Stomach (tissue), 9 donors: Measurements from ENCODE around the gene TRPM3. TPM values are rescaled to one million over a fixed set of nuclear protein-coding genes. Genes with fewer than 3 reads are reported as not detected.
"Not testable (repeated sequence)": the region's sequence is repeated elsewhere in the genome, so short reads cannot be mapped to it uniquely, and the experiment has no call there.

Experiments
- DNase-seq, 2 donors: peaks; one replicate each; pipeline versions ENCODE4 v3.0.0 to v3.0.0-alpha.2; 2013 to 2019
- H3K27ac ChIP-seq, 5 donors: fragments of 200-600 bp in 4 of 5; sonication (generic) in 4 of 5; one replicate each; pipeline ENCODE4 v1.5.1; 2013 to 2019; ENCODE audit warnings: mild to moderate bottlenecking in 1 of 5, moderate library complexity in 1 of 5
- H3K27me3 ChIP-seq, 3 donors: fragments of 200-600 bp; sonication (generic); one replicate each; pipeline ENCODE4 v1.5.1; 2017 to 2019; ENCODE audit warnings: mixed run types in 1 of 3
- H3K36me3 ChIP-seq, 4 donors: fragments of 200-600 bp; sonication (generic); 1 replicate in 3 of 4; 2 replicates in 1 of 4; pipeline ENCODE4 v1.5.1; 2016 to 2019
- H3K4me1 ChIP-seq, 4 donors: fragments of 200-600 bp; sonication (generic); one replicate each; pipeline ENCODE4 v1.5.1; 2016 to 2019
- H3K4me3 ChIP-seq, 4 donors: fragments of 200-600 bp; sonication (generic) in 3 of 4; one replicate each; pipeline ENCODE4 v1.5.1; 2016 to 2019; ENCODE audit warnings: mild to moderate bottlenecking in 1 of 4
- H3K9me3 ChIP-seq, 4 donors: fragments of 200-600 bp; sonication (generic); one replicate each; pipeline ENCODE4 v1.5.1; 2016 to 2019
- EP300 ChIP-seq: sonication (generic); formaldehyde crosslinking; IDR thresholded peaks from one replicate; pipeline ENCODE4 v1.6.1; 2017; ENCODE audit warnings: antibody characterized with exemption
- POLR2A ChIP-seq, 4 donors: fragments of 450-650 bp; IDR thresholded peaks; one replicate each; pipeline ENCODE4 v1.6.1; 2016; ENCODE audit warnings: antibody characterized with exemption in 4 of 4, control low read depth in 2 of 4, mild to moderate bottlenecking in 1 of 4, moderate library complexity in 1 of 4
- POLR2AphosphoS5 ChIP-seq, 3 donors: sonication (generic); formaldehyde crosslinking; IDR thresholded peaks; one replicate each; pipeline ENCODE4 v1.6.1; 2016; ENCODE audit warnings: antibody characterized with exemption in 3 of 3
- WGBS, 5 donors: extraction: QIAGEN DNeasy Blood & Tissue Kit in 3 of 5; methylation state at CpG; one replicate each; pipeline versions ENCODE4 v1.1.5 to v1.1.7; 2013 to 2018; 5-methylcytosine and 5-hydroxymethylcytosine counted together
- intact Hi-C: fragments of 100-400 bp; cut with DNase I; formaldehyde crosslinking; loops from one replicate; pipeline ENCODE4 v1.15.1; 2023; ENCODE audit warnings: low total_unique reads
- polyA plus RNA-seq, 3 donors: library from polyadenylated mRNA; stranded (reverse); fragments of 200-250 nt; gene quantifications; one replicate each; pipeline ENCODE4 v1.2.3, GENCODE V29; 2013
- total RNA-seq, 5 donors: library from RNA; depleted of rRNA; stranded (reverse); fragments of >200 nt; gene quantifications; one replicate each; pipeline versions ENCODE4 v1.1.0 to v1.2.3, GENCODE V29; 2014 to 2016
- TF ChIP-seq, protein P1 (sequence below), 7 experiments: fragments of 450-650 bp in 4 of 7; fragments of 200-600 bp in 3 of 7; sonication (generic) in 3 of 7; IDR thresholded peaks; one replicate each; pipeline ENCODE4 v1.5.1; 2016 to 2019; ENCODE audit warnings: antibody characterized with exemption in 7 of 7, control low read depth in 2 of 7, mild to moderate bottlenecking in 1 of 7
- donor health status: healthy with polysubstance abuse.
- donor health status: Bipolar disorder and iron deficiency.
- donor health status: healthy.

Gene TRPM3
- total and polyA plus RNA-seq, 8 donors: 0.03 to 6.2 (median 1.5) TPM

DNA sequence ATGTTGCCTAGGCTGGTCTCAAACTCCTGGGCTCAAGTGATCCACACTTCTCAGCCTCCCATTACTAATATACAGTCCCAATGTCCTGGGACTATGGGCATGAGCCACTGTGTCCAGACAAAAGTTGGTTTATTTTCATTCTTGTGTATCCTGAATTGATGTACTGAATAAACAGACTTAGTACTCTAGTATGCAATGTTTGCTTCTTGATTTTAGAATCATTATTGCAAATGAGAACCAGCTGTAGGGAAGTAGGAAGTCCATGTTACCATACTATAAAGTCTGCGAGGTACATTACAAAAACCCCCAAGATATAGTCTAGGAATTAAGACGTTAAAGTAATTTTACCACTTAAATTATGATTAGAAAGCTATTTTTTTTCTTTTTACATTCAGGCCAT, 372.4 kb downstream of the TRPM3 start:
- intact Hi-C loops: no loop called here
- no peaks in the 10 kb centered on the region for H3K4me1 ChIP-seq
- no peaks in the 10 kb centered on the region for H3K27me3 ChIP-seq
- H3K36me3 ChIP-seq: no peaks in the 10 kb centered on the region
- TF ChIP-seq EP300: no peak
- no peak for TF ChIP-seq POLR2A (IDR thresholded peaks at IDR 0.05)
- no peak for TF ChIP-seq POLR2AphosphoS5 (IDR thresholded peaks at IDR 0.05)
- TF ChIP-seq, protein P1, sequence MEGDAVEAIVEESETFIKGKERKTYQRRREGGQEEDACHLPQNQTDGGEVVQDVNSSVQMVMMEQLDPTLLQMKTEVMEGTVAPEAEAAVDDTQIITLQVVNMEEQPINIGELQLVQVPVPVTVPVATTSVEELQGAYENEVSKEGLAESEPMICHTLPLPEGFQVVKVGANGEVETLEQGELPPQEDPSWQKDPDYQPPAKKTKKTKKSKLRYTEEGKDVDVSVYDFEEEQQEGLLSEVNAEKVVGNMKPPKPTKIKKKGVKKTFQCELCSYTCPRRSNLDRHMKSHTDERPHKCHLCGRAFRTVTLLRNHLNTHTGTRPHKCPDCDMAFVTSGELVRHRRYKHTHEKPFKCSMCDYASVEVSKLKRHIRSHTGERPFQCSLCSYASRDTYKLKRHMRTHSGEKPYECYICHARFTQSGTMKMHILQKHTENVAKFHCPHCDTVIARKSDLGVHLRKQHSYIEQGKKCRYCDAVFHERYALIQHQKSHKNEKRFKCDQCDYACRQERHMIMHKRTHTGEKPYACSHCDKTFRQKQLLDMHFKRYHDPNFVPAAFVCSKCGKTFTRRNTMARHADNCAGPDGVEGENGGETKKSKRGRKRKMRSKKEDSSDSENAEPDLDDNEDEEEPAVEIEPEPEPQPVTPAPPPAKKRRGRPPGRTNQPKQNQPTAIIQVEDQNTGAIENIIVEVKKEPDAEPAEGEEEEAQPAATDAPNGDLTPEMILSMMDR (IDR thresholded peaks at IDR 0.05): no peak
- no peaks in the 10 kb centered on the region for H3K9me3 ChIP-seq
- WGBS, 5 donors: 74 to 84% (median 78%) methylated on average over 2 of the region's 2 CpGs
- no peak for DNase-seq
- no peak overlapping the region for H3K4me3 ChIP-seq
- H3K27ac ChIP-seq: no peak overlapping the region

DNA sequence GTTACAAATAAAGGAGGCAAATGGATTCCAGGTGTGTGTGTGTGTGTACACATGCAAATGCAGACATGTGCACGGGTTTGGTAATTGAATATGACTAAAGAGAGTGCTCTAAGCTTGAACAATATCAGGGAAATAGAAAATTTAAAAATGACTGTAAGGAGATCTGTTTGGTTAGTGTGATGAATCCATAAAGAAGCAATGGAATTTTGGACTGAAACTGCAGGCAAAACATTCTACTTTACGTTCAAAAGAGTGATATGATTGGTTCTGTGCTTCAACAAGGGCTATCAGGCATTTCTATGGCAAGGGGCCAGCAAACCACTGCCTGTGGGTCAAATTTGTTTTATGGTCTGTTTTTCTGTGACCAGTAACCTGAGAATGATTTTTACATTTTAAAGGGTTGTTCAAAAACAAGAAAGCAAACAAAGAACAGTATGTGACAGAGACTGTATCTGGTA, 374.1 kb downstream of the TRPM3 start:
- no peaks in the 10 kb centered on the region for H3K4me1 ChIP-seq
- intact Hi-C loops: no loop called here
- H3K27me3 ChIP-seq: no peaks in the 10 kb centered on the region
- H3K9me3 ChIP-seq: no peaks in the 10 kb centered on the region
- 28 to 48% (median 38%) methylated on average over 2 of the region's 2 CpGs for WGBS, 5 donors
- no peak overlapping the region for H3K4me3 ChIP-seq
- TF ChIP-seq EP300: no peak
- no peak for TF ChIP-seq POLR2A (IDR thresholded peaks at IDR 0.05)
- TF ChIP-seq, protein P1 (IDR thresholded peaks at IDR 0.05): no peak
- TF ChIP-seq POLR2AphosphoS5 (IDR thresholded peaks at IDR 0.05): no peak
- peak in 1 of 2 donors; percentile 7 for DNase-seq
- H3K36me3 ChIP-seq: no peaks in the 10 kb centered on the region
- H3K27ac ChIP-seq: no peak overlapping the region

DNA sequence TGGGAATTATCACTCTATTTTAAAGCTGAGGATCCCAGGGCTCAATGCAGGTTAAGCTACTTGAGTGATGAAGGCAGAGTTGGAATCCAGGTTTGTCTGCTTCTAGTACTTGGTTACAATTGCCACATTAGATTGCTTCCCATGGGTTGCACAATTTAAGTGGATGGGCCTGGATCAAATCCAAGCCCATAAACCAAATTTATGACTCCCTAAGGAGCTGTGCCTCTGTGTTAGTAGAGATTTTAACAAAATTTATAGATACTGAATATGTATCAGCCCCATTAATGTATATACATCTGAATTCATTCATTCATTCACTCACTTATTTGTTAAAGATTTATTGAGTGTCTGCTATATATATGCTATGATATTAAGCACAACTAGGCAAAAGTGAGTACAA, 374.7 kb downstream of the TRPM3 start:
- Histone ChIP-seq H3K4me3 (no peak overlapping the region), H3K9me3 (no peaks in the 10 kb centered on the region), H3K27ac (no peak overlapping the region), H3K4me1 (no peaks in the 10 kb centered on the region), H3K36me3 (no peaks in the 10 kb centered on the region), H3K27me3 (no peaks in the 10 kb centered on the region)
- DNase-seq: peak in 1 of 2 donors; percentile 11
- TF ChIP-seq, protein P1 (IDR thresholded peaks at IDR 0.05): no peak
- no peak for TF ChIP-seq POLR2A (IDR thresholded peaks at IDR 0.05)
- no peak for TF ChIP-seq POLR2AphosphoS5 (IDR thresholded peaks at IDR 0.05)
- TF ChIP-seq EP300: no peak
- intact Hi-C loops: no loop called here

DNA sequence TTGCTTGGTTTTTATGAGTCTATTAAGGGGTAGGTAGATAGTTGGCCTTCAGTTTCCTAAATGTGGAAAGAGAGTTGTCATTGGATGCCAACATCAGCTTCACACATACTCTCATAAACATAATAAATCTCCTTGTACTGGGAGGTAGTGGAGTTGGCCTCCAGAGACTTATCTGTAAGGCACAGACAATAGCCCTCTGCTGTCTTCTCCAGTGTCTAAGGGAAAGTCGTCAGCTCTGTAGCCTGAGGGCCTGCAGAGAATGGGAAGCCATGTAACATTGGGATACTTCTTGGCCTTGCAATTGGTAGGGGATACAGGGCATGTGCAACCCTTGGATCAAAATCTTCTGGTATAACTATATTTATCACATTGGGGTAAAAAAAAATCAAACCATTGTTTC, 375.1 kb downstream of the TRPM3 start:
- no peak for DNase-seq
- H3K36me3 ChIP-seq: no peaks in the 10 kb centered on the region
- intact Hi-C loops: no loop called here
- no peak overlapping the region for H3K4me3 ChIP-seq
- 0 to 79% (median 33%) methylated on average over 1 of the region's 1 CpG for WGBS, 5 donors
- no peaks in the 10 kb centered on the region for H3K9me3 ChIP-seq
- no peaks in the 10 kb centered on the region for H3K27me3 ChIP-seq
- no peaks in the 10 kb centered on the region for H3K4me1 ChIP-seq
- H3K27ac ChIP-seq: no peak overlapping the region
- TF ChIP-seq POLR2AphosphoS5 (IDR thresholded peaks at IDR 0.05) (no peak), EP300 (no peak), POLR2A (IDR thresholded peaks at IDR 0.05) (no peak)
- TF ChIP-seq, protein P1 (IDR thresholded peaks at IDR 0.05): no peak

DNA sequence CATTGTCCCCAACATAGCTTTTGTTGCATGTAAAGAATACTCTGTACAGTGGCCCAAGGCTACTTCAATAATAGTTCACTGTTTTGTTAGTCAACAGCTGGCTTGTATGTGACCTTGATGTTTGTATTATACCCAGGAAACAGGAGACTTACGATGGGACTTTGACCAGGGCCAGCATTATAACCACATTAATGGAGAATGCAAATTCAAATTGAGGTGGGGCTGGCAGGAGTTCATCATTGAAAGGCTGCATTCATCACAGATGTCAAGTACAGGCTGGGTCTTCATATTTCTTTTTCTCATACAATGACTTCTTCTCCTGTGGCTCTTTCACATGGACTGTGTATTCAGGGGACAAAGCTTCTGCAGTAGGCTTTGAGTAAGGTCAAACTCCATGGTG, 396.6 kb downstream of the TRPM3 start:
- H3K36me3 ChIP-seq, DNase-seq, intact Hi-C loops, H3K27ac ChIP-seq, H3K9me3 ChIP-seq, H3K4me3 ChIP-seq, H3K4me1 ChIP-seq, H3K27me3 ChIP-seq: not testable (repeated sequence)
- WGBS, 5 donors: no CpG with 5 or more reads among the region's 1 CpG

DNA sequence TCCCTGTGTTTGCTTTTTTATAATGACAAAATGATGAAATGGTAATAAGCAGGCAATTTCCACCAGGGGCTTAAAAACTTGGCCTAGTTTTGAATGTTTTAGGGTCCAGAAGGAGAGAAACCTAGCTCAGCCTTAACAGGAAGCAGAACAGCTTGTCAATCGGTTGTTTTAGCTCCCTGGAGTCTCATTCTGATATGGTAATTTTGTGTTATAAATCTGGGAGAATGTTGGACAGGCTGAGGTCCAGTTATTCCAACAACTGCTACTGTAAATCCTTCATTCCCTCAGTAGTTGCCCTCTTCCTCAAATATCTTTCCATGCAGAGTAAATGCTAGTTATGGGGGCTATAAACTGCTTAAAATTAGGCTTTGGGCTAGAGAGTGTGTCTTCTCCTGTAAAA, 397.4 kb downstream of the TRPM3 start:
- intact Hi-C loops, H3K4me3 ChIP-seq, H3K27ac ChIP-seq, DNase-seq, H3K4me1 ChIP-seq, H3K36me3 ChIP-seq, H3K9me3 ChIP-seq, H3K27me3 ChIP-seq: not testable (repeated sequence)
- no CpG with 5 or more reads among the region's 1 CpG for WGBS, 5 donors

DNA sequence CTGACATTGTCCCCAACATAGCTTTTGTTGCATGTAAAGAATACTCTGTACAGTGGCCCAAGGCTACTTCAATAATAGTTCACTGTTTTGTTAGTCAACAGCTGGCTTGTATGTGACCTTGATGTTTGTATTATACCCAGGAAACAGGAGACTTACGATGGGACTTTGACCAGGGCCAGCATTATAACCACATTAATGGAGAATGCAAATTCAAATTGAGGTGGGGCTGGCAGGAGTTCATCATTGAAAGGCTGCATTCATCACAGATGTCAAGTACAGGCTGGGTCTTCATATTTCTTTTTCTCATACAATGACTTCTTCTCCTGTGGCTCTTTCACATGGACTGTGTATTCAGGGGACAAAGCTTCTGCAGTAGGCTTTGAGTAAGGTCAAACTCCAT, 414.6 kb downstream of the TRPM3 start:
- H3K9me3 ChIP-seq, H3K4me1 ChIP-seq, H3K27me3 ChIP-seq, DNase-seq, H3K27ac ChIP-seq, H3K36me3 ChIP-seq, intact Hi-C loops, H3K4me3 ChIP-seq: not testable (repeated sequence)
- no CpG with 5 or more reads among the region's 1 CpG for WGBS, 5 donors
